ENCODE measurements around the gene TRAF7. TPM values are rescaled to one million over a fixed set of nuclear protein-coding genes. Genes with fewer than 3 reads are reported as not detected.

TRAF7 gene
- total and polyA plus RNA-seq, 2 of the 13 experiments (the other 11 are each of a cell fraction or from before 2014, with no cell fraction given), result 47.9 to 65.6 TPM

DNA sequence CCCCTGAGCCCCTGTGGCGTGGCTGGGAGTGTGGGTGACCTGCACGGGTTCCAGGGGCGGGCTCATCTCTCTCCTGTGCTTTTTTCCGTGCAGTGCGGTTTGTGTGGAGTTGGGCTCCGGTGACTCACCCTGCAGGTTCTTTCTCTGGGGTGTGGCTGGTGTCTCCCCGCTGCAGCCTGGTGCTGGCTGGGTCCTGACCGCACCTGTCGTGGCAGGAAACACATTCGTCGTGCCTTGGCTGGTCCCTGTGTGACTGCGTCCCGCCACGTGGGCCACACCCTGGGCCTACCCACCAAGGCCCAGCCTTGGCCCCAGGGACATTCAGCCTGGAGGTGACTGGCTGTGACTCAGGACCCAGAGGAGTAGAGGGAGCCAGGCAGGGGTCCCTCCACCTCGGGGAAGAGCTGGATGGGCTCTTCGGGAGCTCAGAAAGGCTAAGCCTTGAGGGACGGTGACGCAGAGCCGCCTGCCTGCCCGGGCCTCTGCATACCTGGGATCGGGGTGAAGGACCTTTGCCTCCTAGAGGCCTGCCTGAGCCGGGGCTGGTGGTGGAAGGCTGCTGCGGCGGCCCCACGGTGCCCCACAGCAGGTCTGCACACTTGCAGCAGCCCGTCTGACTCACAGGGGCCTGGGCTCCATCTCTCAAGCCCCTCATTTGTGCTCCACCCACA is 7.8 kb downstream of the TRAF7 start:
- POLR2A ChIA-PET, result interaction anchor here (0.9 to 3.4 kb wide), 7 partner anchors 10 to 220 kb away, joined by 3 to 36 read pairs (median 5); partner anchors contain the start of genes ECI1, MSRB1, PGP and TRAF7
- Histone ChIP-seq H3K4me1 (ENCODE audit: insufficient read depth, low read length) (peaks cover 74% of the 10 kb centered on the region), H3K4me3 (replicated peaks in 1 of 3; ENCODE audit: insufficient read depth in 1 of 3, low read depth in 2 of 3, low read length in 3 of 3) (peak overlapping the region in 2 of 3 experiments; percentile 45 to 60; a peak in 4 of 6 replicates), H4K20me1 (ENCODE audit: insufficient read depth, low read length) (peaks cover 24% of the 10 kb centered on the region), H3K9me3 (ENCODE audit: low read length) (no peaks in the 10 kb centered on the region), H3K4me2 (ENCODE audit: low read depth, low read length) (peak overlapping the region; percentile 80), H3K79me2 (ENCODE audit: insufficient read depth, low read length) (peaks cover 35% of the 10 kb centered on the region), H3K36me3 (replicated peaks in 1 of 2; ENCODE audit: control insufficient read depth in 1 of 2, insufficient read depth in 2 of 2, low read length in 2 of 2) (peaks cover 12 to 24% of the 10 kb centered on the region in 2 experiments; a peak in 3 of 5 replicates), H3K27ac (ENCODE audit: extremely low read length, insufficient read depth, low read length) (peak overlapping the region; percentile 75), H3K9ac (ENCODE audit: insufficient read depth, low read depth, low read length) (peak overlapping the region; percentile 65), H2AFZ (ENCODE audit: low read length) (no peak overlapping the region), H3K27me3 (ENCODE audit: control insufficient read depth in 1 of 2, insufficient read depth in 2 of 2, low read length in 2 of 2) (no peaks in the 10 kb centered on the region)
- ATAC-seq (peak; percentile 58), FAIRE-seq (no peak), DNase-seq (ENCODE audit: low spot score) (peak; percentile 49)
- intact Hi-C loops (cut with micrococcal nuclease; ENCODE audit: unreplicated experiment), result loop anchor here (5.0 kb wide), 1 partner anchor 34 kb away; the partner anchor contains the start of gene CASKIN1
- CTCF ChIA-PET (ENCODE audit: low intra/inter-chr PET ratio, low total read pairs), result no interaction called here
- 12% methylated on average over 13 of the region's 26 CpGs for WGBS (ENCODE audit: low lambda C conversion rate)
- in situ Hi-C loops (cut with HindIII; ENCODE audit: extremely low pct_ligation_motif_present, low pct_unique_long_range_greater_than_20kb), result no loop called here
- BruUV-seq (replicated peaks), result no TSS peak
- TF ChIP-seq ZNF264 (CRISPR knock-in tag; IDR thresholded peaks at IDR 0.05) (no peak; the same call in 1 of the 2 replicates), ZNF10 (CRISPR knock-in tag; IDR thresholded peaks at IDR 0.05; ENCODE audit: borderline replicate concordance, low read depth) (no peak), NFKBIZ (CRISPR knock-in tag; IDR thresholded peaks at IDR 0.05) (no peak), AHR (CRISPR knock-in tag; IDR thresholded peaks at IDR 0.05) (no peak), RBFOX2 (IDR thresholded peaks at IDR 0.05; ENCODE audit: low read depth, low read length) (peak; percentile 52; the same call in 1 of the 2 replicates), NR2F6 (IDR thresholded peaks at IDR 0.05) (no peak), NR2F6 (CRISPR knock-in tag; IDR thresholded peaks at IDR 0.05) (peak; percentile 37; the same call in 1 of the 2 replicates), FOXO1 (CRISPR knock-in tag; IDR thresholded peaks at IDR 0.05) (0 out of 2 replicates have a peak, but pooled peaks have one; percentile 10), SAFB2 (CRISPR knock-in tag; IDR thresholded peaks at IDR 0.05; ENCODE audit: borderline replicate concordance, low read depth) (0 out of 2 replicates have a peak, but pooled peaks have one; percentile 66), ZNF224 (CRISPR knock-in tag; IDR thresholded peaks at IDR 0.05) (no peak), ZNF773 (CRISPR knock-in tag; IDR thresholded peaks at IDR 0.05; ENCODE audit: borderline replicate concordance) (no peak)
- TF ChIP-seq, protein P1, sequence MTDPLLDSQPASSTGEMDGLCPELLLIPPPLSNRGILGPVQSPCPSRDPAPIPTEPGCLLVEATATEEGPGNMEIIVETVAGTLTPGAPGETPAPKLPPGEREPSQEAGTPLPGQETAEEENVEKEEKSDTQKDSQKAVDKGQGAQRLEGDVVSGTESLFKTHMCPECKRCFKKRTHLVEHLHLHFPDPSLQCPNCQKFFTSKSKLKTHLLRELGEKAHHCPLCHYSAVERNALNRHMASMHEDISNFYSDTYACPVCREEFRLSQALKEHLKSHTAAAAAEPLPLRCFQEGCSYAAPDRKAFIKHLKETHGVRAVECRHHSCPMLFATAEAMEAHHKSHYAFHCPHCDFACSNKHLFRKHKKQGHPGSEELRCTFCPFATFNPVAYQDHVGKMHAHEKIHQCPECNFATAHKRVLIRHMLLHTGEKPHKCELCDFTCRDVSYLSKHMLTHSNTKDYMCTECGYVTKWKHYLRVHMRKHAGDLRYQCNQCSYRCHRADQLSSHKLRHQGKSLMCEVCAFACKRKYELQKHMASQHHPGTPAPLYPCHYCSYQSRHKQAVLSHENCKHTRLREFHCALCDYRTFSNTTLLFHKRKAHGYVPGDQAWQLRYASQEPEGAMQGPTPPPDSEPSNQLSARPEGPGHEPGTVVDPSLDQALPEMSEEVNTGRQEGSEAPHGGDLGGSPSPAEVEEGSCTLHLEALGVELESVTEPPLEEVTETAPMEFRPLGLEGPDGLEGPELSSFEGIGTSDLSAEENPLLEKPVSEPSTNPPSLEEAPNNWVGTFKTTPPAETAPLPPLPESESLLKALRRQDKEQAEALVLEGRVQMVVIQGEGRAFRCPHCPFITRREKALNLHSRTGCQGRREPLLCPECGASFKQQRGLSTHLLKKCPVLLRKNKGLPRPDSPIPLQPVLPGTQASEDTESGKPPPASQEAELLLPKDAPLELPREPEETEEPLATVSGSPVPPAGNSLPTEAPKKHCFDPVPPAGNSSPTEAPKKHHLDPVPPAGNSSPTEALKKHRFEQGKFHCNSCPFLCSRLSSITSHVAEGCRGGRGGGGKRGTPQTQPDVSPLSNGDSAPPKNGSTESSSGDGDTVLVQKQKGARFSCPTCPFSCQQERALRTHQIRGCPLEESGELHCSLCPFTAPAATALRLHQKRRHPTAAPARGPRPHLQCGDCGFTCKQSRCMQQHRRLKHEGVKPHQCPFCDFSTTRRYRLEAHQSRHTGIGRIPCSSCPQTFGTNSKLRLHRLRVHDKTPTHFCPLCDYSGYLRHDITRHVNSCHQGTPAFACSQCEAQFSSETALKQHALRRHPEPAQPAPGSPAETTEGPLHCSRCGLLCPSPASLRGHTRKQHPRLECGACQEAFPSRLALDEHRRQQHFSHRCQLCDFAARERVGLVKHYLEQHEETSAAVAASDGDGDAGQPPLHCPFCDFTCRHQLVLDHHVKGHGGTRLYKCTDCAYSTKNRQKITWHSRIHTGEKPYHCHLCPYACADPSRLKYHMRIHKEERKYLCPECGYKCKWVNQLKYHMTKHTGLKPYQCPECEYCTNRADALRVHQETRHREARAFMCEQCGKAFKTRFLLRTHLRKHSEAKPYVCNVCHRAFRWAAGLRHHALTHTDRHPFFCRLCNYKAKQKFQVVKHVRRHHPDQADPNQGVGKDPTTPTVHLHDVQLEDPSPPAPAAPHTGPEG (CRISPR knock-in tag; IDR thresholded peaks at IDR 0.05), result no peak
- TF ChIP-seq, protein P2, sequence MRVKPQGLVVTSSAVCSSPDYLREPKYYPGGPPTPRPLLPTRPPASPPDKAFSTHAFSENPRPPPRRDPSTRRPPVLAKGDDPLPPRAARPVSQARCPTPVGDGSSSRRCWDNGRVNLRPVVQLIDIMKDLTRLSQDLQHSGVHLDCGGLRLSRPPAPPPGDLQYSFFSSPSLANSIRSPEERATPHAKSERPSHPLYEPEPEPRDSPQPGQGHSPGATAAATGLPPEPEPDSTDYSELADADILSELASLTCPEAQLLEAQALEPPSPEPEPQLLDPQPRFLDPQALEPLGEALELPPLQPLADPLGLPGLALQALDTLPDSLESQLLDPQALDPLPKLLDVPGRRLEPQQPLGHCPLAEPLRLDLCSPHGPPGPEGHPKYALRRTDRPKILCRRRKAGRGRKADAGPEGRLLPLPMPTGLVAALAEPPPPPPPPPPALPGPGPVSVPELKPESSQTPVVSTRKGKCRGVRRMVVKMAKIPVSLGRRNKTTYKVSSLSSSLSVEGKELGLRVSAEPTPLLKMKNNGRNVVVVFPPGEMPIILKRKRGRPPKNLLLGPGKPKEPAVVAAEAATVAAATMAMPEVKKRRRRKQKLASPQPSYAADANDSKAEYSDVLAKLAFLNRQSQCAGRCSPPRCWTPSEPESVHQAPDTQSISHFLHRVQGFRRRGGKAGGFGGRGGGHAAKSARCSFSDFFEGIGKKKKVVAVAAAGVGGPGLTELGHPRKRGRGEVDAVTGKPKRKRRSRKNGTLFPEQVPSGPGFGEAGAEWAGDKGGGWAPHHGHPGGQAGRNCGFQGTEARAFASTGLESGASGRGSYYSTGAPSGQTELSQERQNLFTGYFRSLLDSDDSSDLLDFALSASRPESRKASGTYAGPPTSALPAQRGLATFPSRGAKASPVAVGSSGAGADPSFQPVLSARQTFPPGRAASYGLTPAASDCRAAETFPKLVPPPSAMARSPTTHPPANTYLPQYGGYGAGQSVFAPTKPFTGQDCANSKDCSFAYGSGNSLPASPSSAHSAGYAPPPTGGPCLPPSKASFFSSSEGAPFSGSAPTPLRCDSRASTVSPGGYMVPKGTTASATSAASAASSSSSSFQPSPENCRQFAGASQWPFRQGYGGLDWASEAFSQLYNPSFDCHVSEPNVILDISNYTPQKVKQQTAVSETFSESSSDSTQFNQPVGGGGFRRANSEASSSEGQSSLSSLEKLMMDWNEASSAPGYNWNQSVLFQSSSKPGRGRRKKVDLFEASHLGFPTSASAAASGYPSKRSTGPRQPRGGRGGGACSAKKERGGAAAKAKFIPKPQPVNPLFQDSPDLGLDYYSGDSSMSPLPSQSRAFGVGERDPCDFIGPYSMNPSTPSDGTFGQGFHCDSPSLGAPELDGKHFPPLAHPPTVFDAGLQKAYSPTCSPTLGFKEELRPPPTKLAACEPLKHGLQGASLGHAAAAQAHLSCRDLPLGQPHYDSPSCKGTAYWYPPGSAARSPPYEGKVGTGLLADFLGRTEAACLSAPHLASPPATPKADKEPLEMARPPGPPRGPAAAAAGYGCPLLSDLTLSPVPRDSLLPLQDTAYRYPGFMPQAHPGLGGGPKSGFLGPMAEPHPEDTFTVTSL (CRISPR knock-in tag; IDR thresholded peaks at IDR 0.05; ENCODE audit: borderline replicate concordance), result no peak
